HepG2 (cell line): ENCODE results near the gene ADARB2. TPM values are rescaled to one million over a fixed set of nuclear protein-coding genes. Genes with fewer than 3 reads are reported as not detected.

Experiments
- IKZF4 ChIP-seq: sonication (generic); formaldehyde crosslinking; IDR thresholded peaks from 2 replicates; pipeline ENCODE4 v1.5.1; 2020; ENCODE audit warnings: borderline replicate concordance, mild to moderate bottlenecking, low read depth, missing genetic modification reagents; ENCODE audit errors: not compliant biosample characterization
- KAT8 ChIP-seq: IDR thresholded peaks from 2 replicates; pipeline ENCODE4 v1.6.1; 2016; ENCODE audit warnings: missing genetic modification reagents, missing compliant biosample characterization
- RARA ChIP-seq: IDR thresholded peaks from 2 replicates; pipeline ENCODE4 v1.6.1; 2016; ENCODE audit warnings: missing genetic modification reagents, missing compliant biosample characterization
- ZNF251 ChIP-seq: sonication (generic); formaldehyde crosslinking; IDR thresholded peaks from 2 replicates; pipeline ENCODE4 v1.9.0; 2021; ENCODE audit warnings: mild to moderate bottlenecking, missing genetic modification reagents
- ZNF549 ChIP-seq: sonication (generic); formaldehyde crosslinking; IDR thresholded peaks from 2 replicates; pipeline ENCODE4 v1.5.0; 2020; ENCODE audit warnings: missing genetic modification reagents
- ZNF687 ChIP-seq: sonication (generic); formaldehyde crosslinking; IDR thresholded peaks from 2 replicates; pipeline ENCODE4 v1.5.1; 2020; ENCODE audit warnings: mild to moderate bottlenecking, missing genetic modification reagents, moderate library complexity
- polyA plus RNA-seq, 8 experiments: library from polyadenylated mRNA; depleted of rRNA in 3 of 8; stranded (reverse) in 7 of 8; unstranded in 1 of 8; fragments of >200 nt; fragmentation: Illumina TruSeq in 4 of 8; extraction: Trizol in 4 of 8; gene quantifications; 2 replicates each; pipeline versions ENCODE4 v1.2.1 to v1.2.3, GENCODE V29; 2011 to 2016; ENCODE audit warnings: low read depth in 4 of 8, missing spikeins in 1 of 8, mixed read lengths in 1 of 8; ENCODE audit not compliant: insufficient read depth in 1 of 8
- total RNA-seq, 5 experiments: library from RNA; depleted of rRNA; stranded (reverse); fragments of >200 nt; fragmentation: Illumina TruSeq; extraction: Trizol; gene quantifications; 2 replicates each; pipeline ENCODE4 v1.2.3, GENCODE V29; 2016; ENCODE audit warnings: low read depth in 1 of 5
- TF ChIP-seq, protein P1 (sequence below): sonication (generic); formaldehyde crosslinking; IDR thresholded peaks from 2 replicates; pipeline ENCODE4 v1.5.0; 2020; ENCODE audit warnings: missing genetic modification reagents, mild to moderate bottlenecking, borderline replicate concordance

The ADARB2 gene
- total and polyA plus RNA-seq, 2 of the 13 experiments (the other 11 are each of a cell fraction or from before 2014, with no cell fraction given), result not detected

- TF ChIP-seq, protein P1, sequence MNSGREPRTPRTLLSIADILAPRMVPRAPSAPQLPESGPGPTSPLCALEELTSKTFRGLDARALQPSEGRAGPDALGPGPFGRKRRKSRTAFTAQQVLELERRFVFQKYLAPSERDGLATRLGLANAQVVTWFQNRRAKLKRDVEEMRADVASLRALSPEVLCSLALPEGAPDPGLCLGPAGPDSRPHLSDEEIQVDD (CRISPR knock-in tag), result no peak
- TF ChIP-seq KAT8 (CRISPR knock-in tag) (no peak), RARA (CRISPR knock-in tag) (no peak), ZNF549 (CRISPR knock-in tag) (no peak), ZNF251 (CRISPR knock-in tag) (no peak), IKZF4 (CRISPR knock-in tag) (no peak), ZNF687 (CRISPR knock-in tag) (no peak)
Measured at GRCh38 chr10:1299041-1299726, 438.1 kb downstream of the ADARB2 start (continued).
